ENCODE measurements around the gene GFRA1.

- TF ChIP-seq CTCF (IDR thresholded peaks at IDR 0.05), result no peak
- TF ChIP-seq POLR2A (IDR thresholded peaks at IDR 0.05), result no peak
These were observed 38.0 kb upstream of the GFRA1 start for GRCh38 chr10:116311016-116311415.

All from lower leg skin (tissue), 3 donors.